ENCODE data around the gene CUL4B.

Gene CUL4B

GRCh38 chrX:120561634-120562568, 1.1 kb upstream of the CUL4B start:
- H3K36me3 ChIP-seq (ENCODE audit: insufficient read depth, low read length): peaks cover 5% of the 10 kb centered on the region
- H3K4me1 ChIP-seq (ENCODE audit: insufficient read depth, low read length): peaks cover 15% of the 10 kb centered on the region
- no peaks in the 10 kb centered on the region for H3K9me3 ChIP-seq (ENCODE audit: low read length)
- H2AFZ ChIP-seq (ENCODE audit: low read depth, low read length): no peak overlapping the region
- H3K27me3 ChIP-seq (ENCODE audit: insufficient read depth, low read length): no peaks in the 10 kb centered on the region
- H3K4me3 ChIP-seq (ENCODE audit: low read length): peak overlapping the region; percentile 70

- Histone ChIP-seq H3K27me3 (ENCODE audit: insufficient read depth, low read length) (no peaks in the 10 kb centered on the region), H3K9me3 (ENCODE audit: low read length) (no peaks in the 10 kb centered on the region), H3K4me3 (ENCODE audit: low read length) (peak overlapping the region; percentile 55), H3K4me1 (ENCODE audit: insufficient read depth, low read length) (peaks cover 15% of the 10 kb centered on the region), H3K36me3 (ENCODE audit: insufficient read depth, low read length) (peaks cover 10% of the 10 kb centered on the region), H2AFZ (ENCODE audit: low read depth, low read length) (peak overlapping the region; percentile 28)
Observed at GRCh38 chrX:120560405-120560841, 339 bp downstream of the CUL4B start.

GRCh38 chrX:120559804-120560203, 958 bp downstream of the CUL4B start:
- peaks cover 10% of the 10 kb centered on the region for H3K36me3 ChIP-seq (ENCODE audit: insufficient read depth, low read length)
- H3K9me3 ChIP-seq (ENCODE audit: low read length): no peaks in the 10 kb centered on the region
- H3K27me3 ChIP-seq (ENCODE audit: insufficient read depth, low read length): no peaks in the 10 kb centered on the region
- H3K4me1 ChIP-seq (ENCODE audit: insufficient read depth, low read length): peaks cover 15% of the 10 kb centered on the region
- H3K4me3 ChIP-seq (ENCODE audit: low read length): peak overlapping the region; percentile 55
- H2AFZ ChIP-seq (ENCODE audit: low read depth, low read length): no peak overlapping the region

- Histone ChIP-seq H2AFZ (ENCODE audit: low read depth, low read length) (no peak overlapping the region), H3K9me3 (ENCODE audit: low read length) (no peaks in the 10 kb centered on the region), H3K36me3 (ENCODE audit: insufficient read depth, low read length) (peaks cover 13% of the 10 kb centered on the region), H3K27me3 (ENCODE audit: insufficient read depth, low read length) (no peaks in the 10 kb centered on the region), H3K4me1 (ENCODE audit: insufficient read depth, low read length) (peaks cover 7% of the 10 kb centered on the region), H3K4me3 (ENCODE audit: low read length) (no peak overlapping the region)
Observed at GRCh38 chrX:120556251-120556650, 4.5 kb downstream of the CUL4B start.

- Histone ChIP-seq H2AFZ (ENCODE audit: low read depth, low read length) (no peak overlapping the region), H3K4me1 (ENCODE audit: insufficient read depth, low read length) (no peaks in the 10 kb centered on the region), H3K4me3 (ENCODE audit: low read length) (no peak overlapping the region), H3K27me3 (ENCODE audit: insufficient read depth, low read length) (no peaks in the 10 kb centered on the region), H3K9me3 (ENCODE audit: low read length) (no peaks in the 10 kb centered on the region), H3K36me3 (ENCODE audit: insufficient read depth, low read length) (peaks cover 5% of the 10 kb centered on the region)
Observed at GRCh38 chrX:120549483-120550452, 11.0 kb downstream of the CUL4B start.

- no peaks in the 10 kb centered on the region for H3K9me3 ChIP-seq (ENCODE audit: low read length)
- H3K36me3 ChIP-seq (ENCODE audit: insufficient read depth, low read length): peaks cover 28% of the 10 kb centered on the region
Observed at GRCh38 chrX:120536061-120536460, 24.7 kb downstream of the CUL4B start.

GRCh38 chrX:120534413-120535205, 26.2 kb downstream of the CUL4B start:
- H3K27me3 ChIP-seq (ENCODE audit: insufficient read depth, low read length): no peaks in the 10 kb centered on the region
- H3K9me3 ChIP-seq (ENCODE audit: low read length): no peaks in the 10 kb centered on the region
- no peak overlapping the region for H3K4me3 ChIP-seq (ENCODE audit: low read length)
- no peaks in the 10 kb centered on the region for H3K4me1 ChIP-seq (ENCODE audit: insufficient read depth, low read length)
- peaks cover 33% of the 10 kb centered on the region for H3K36me3 ChIP-seq (ENCODE audit: insufficient read depth, low read length)
- no peak overlapping the region for H2AFZ ChIP-seq (ENCODE audit: low read depth, low read length)

More at GRCh38 chrX:120536061-120536460, 24.7 kb downstream of the CUL4B start:
- Histone ChIP-seq H2AFZ (ENCODE audit: low read depth, low read length) (no peak overlapping the region), H3K4me3 (ENCODE audit: low read length) (no peak overlapping the region), H3K27me3 (ENCODE audit: insufficient read depth, low read length) (no peaks in the 10 kb centered on the region), H3K4me1 (ENCODE audit: insufficient read depth, low read length) (no peaks in the 10 kb centered on the region)

GRCh38 chrX:120522820-120523219, 37.9 kb downstream of the CUL4B start:
- no peaks in the 10 kb centered on the region for H3K9me3 ChIP-seq (ENCODE audit: low read length)
- H3K4me3 ChIP-seq (ENCODE audit: low read length): no peak overlapping the region
- H3K36me3 ChIP-seq (ENCODE audit: insufficient read depth, low read length): peaks cover 6% of the 10 kb centered on the region
- H3K27me3 ChIP-seq (ENCODE audit: insufficient read depth, low read length): no peaks in the 10 kb centered on the region
- H2AFZ ChIP-seq (ENCODE audit: low read depth, low read length): no peak overlapping the region
- H3K4me1 ChIP-seq (ENCODE audit: insufficient read depth, low read length): no peaks in the 10 kb centered on the region

- Histone ChIP-seq H3K27me3 (ENCODE audit: insufficient read depth, low read length) (no peaks in the 10 kb centered on the region), H3K4me3 (ENCODE audit: low read length) (no peak overlapping the region), H2AFZ (ENCODE audit: low read depth, low read length) (no peak overlapping the region), H3K36me3 (ENCODE audit: insufficient read depth, low read length) (no peaks in the 10 kb centered on the region), H3K9me3 (ENCODE audit: low read length) (no peaks in the 10 kb centered on the region), H3K4me1 (ENCODE audit: insufficient read depth, low read length) (no peaks in the 10 kb centered on the region)
Observed at GRCh38 chrX:120517936-120518335, 42.8 kb downstream of the CUL4B start.

GRCh38 chrX:120514236-120514635, 46.5 kb downstream of the CUL4B start:
- Histone ChIP-seq H3K4me1 (ENCODE audit: insufficient read depth, low read length) (no peaks in the 10 kb centered on the region), H2AFZ (ENCODE audit: low read depth, low read length) (no peak overlapping the region), H3K4me3 (ENCODE audit: low read length) (no peak overlapping the region), H3K36me3 (ENCODE audit: insufficient read depth, low read length) (no peaks in the 10 kb centered on the region), H3K27me3 (ENCODE audit: insufficient read depth, low read length) (no peaks in the 10 kb centered on the region), H3K9me3 (ENCODE audit: low read length) (no peaks in the 10 kb centered on the region)

GRCh38 chrX:120512627-120513026, 48.1 kb downstream of the CUL4B start:
- Histone ChIP-seq H3K4me3 (ENCODE audit: low read length) (no peak overlapping the region), H3K27me3 (ENCODE audit: insufficient read depth, low read length) (no peaks in the 10 kb centered on the region), H3K4me1 (ENCODE audit: insufficient read depth, low read length) (no peaks in the 10 kb centered on the region), H3K36me3 (ENCODE audit: insufficient read depth, low read length) (no peaks in the 10 kb centered on the region), H3K9me3 (ENCODE audit: low read length) (no peaks in the 10 kb centered on the region), H2AFZ (ENCODE audit: low read depth, low read length) (no peak overlapping the region)

- no peaks in the 10 kb centered on the region for H3K27me3 ChIP-seq (ENCODE audit: insufficient read depth, low read length)
- H3K9me3 ChIP-seq (ENCODE audit: low read length): no peaks in the 10 kb centered on the region
- H3K4me3 ChIP-seq (ENCODE audit: low read length): no peak overlapping the region
- no peaks in the 10 kb centered on the region for H3K36me3 ChIP-seq (ENCODE audit: insufficient read depth, low read length)
- no peak overlapping the region for H2AFZ ChIP-seq (ENCODE audit: low read depth, low read length)
- H3K4me1 ChIP-seq (ENCODE audit: insufficient read depth, low read length): no peaks in the 10 kb centered on the region
Observed at GRCh38 chrX:120512222-120512621, 48.5 kb downstream of the CUL4B start.
